Activated T-helper 17 cell treated with anti-CD3 and anti-CD28 coated beads, Interleukin-2, amount 50 U/mL, for 72 hours (primary cell): Measurements from ENCODE around the gene KRR1. TPM values are rescaled to one million over a fixed set of nuclear protein-coding genes. Genes with fewer than 3 reads are reported as not detected.
"Not testable (repeated sequence)": the region's sequence is repeated elsewhere in the genome, so short reads cannot be mapped to it uniquely, and the experiment has no call there.

ENCODE experiments used
- ATAC-seq: fragments of 150-1000 bp; cut with Tn5 transposase; replicated peaks from 2 replicates; pipeline ENCODE4 v1.10.0; 2021; ENCODE audit warnings: mild to moderate bottlenecking, moderate library complexity
- H3K27ac Mint-ChIP-seq: one replicate; pipeline ENCODE4 v1.8.0; 2022; ENCODE audit warnings: mixed read lengths
- H3K27me3 Mint-ChIP-seq: one replicate; pipeline ENCODE4 v1.8.0; 2022; ENCODE audit warnings: mixed read lengths
- H3K36me3 Mint-ChIP-seq: one replicate; pipeline ENCODE4 v1.8.0; 2022; ENCODE audit warnings: low read depth, mild to moderate bottlenecking, mixed read lengths
- H3K4me1 Mint-ChIP-seq: one replicate; pipeline ENCODE4 v1.8.0; 2022; ENCODE audit warnings: mixed read lengths
- H3K4me3 Mint-ChIP-seq: one replicate; pipeline ENCODE4 v1.8.0; 2022; ENCODE audit warnings: mild to moderate bottlenecking, mixed read lengths
- H3K9me3 Mint-ChIP-seq: one replicate; pipeline ENCODE4 v1.8.0; 2022; ENCODE audit warnings: mixed read lengths
- total RNA-seq, 2 donors: library from RNA; stranded (reverse); gene quantifications; one replicate each; pipeline ENCODE4 v1.2.3, GENCODE V29; 2022

Gene KRR1
- total RNA-seq, 2 donors from 2014 or later: 113 to 151 TPM

DNA sequence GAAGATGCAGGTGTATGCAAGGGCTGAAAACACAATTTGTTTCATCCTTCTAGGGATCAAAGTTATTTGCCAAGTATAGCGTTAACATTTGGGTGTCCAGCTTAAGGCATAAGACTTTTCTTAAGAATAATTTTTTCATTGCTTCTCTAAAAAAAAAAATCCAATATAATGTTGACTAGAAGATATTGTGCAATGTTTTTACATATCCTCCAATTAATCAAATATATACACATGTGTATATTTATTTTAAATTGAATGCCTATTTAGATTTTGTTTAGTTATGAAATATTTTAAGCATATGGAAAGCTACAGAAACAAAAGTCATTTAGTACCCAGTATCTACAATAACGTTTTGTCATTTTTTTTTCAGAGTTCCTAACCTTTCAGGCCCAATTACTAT, 28.5 kb upstream of the KRR1 start:
- H3K36me3 Mint-ChIP-seq: no peaks in the 10 kb centered on the region
- ATAC-seq: no peak
- no peaks in the 10 kb centered on the region for H3K9me3 Mint-ChIP-seq
- no peak overlapping the region for H3K4me3 Mint-ChIP-seq
- peaks cover 7% of the 10 kb centered on the region for H3K27me3 Mint-ChIP-seq
- no peak overlapping the region for H3K27ac Mint-ChIP-seq
- H3K4me1 Mint-ChIP-seq: no peaks in the 10 kb centered on the region

DNA sequence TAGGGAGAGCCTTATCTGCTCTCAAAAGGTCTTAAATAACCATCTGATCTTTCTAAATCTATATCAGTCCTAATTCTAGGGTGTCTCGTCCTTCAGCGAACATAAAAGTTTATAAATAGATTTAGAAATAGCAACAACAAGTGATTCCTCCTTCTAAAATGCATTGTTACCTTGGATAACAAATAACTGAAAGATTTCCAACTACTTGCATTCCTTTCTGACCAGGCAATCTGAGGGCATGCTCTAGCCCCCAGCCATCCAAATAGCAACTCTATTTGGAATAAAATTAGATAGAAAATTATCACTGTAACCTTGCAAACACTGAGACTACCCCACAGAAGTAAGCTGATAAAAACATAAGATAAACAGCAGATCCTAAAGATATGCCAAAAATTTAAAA, 21.8 kb upstream of the KRR1 start:
- H3K36me3 Mint-ChIP-seq: no peaks in the 10 kb centered on the region
- no peaks in the 10 kb centered on the region for H3K9me3 Mint-ChIP-seq
- H3K4me3 Mint-ChIP-seq: no peak overlapping the region
- H3K27me3 Mint-ChIP-seq: peaks cover 9% of the 10 kb centered on the region
- no peak for ATAC-seq
- no peak overlapping the region for H3K27ac Mint-ChIP-seq
- no peaks in the 10 kb centered on the region for H3K4me1 Mint-ChIP-seq

DNA sequence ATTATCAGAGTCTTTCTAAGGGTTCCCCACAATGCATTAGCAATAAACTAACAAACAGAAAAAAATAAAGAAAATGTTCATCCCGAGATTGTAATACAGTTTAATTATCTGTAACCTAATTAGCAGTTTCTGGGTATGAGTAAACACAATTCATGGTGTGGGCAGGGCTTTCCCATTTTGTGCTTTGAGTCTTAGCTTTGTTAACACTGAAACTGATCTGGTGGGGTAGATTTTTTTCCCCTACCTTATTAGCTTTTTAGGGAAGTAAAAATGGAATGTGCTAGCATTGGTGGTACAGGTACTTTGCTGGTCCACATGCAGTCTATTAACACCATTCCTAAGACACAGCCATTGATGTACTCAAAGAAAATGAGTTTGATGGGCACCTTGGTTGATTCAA, 18.4 kb upstream of the KRR1 start:
- no peak for ATAC-seq
- H3K4me1 Mint-ChIP-seq: peaks cover 7% of the 10 kb centered on the region
- H3K27me3 Mint-ChIP-seq: peaks cover 20% of the 10 kb centered on the region
- no peaks in the 10 kb centered on the region for H3K36me3 Mint-ChIP-seq
- no peaks in the 10 kb centered on the region for H3K9me3 Mint-ChIP-seq
- no peak overlapping the region for H3K27ac Mint-ChIP-seq
- H3K4me3 Mint-ChIP-seq: no peak overlapping the region

DNA sequence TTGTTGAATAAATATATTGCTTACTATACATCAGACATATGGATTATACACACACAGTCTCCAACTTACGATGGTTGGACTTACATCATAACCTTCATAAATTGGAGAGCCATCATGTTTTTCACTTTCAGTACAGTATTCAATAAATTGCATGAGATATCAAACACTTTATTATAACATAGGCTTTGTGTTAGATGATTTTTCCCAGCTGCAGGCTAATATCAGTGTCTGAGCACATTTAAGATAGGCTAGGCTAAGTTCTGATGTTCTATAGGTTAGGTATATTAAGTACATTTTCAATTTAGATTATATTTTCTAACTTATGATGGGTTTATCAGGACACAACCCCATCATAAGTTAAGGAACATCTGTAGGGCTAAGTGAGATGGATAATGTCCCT, 17.9 kb upstream of the KRR1 start:
- Mint-ChIP-seq H3K36me3 (no peaks in the 10 kb centered on the region), H3K4me3 (no peak overlapping the region), H3K4me1 (peaks cover 7% of the 10 kb centered on the region), H3K27me3 (peaks cover 18% of the 10 kb centered on the region), H3K27ac (no peak overlapping the region), H3K9me3 (no peaks in the 10 kb centered on the region)
- no peak for ATAC-seq

DNA sequence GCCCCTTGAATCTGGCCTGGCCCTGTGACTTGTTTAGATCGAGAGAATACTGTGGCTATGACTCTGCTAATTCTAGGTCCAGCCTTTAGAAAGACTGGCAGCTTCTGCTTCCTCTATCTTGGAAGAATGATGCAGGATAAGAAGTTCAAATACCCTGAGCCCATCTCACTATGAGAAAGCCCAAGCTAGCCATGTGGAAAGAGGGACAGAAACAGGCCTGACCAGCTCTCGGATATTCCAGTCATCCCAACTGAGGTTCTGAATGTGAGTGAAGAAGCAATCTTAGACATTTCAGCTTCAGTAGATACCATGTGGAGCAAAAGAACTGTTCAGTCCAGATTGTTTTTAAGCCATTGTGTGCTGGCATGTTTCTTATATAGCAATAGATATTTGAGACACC, 17.3 kb upstream of the KRR1 start:
- Mint-ChIP-seq H3K27me3 (peaks cover 18% of the 10 kb centered on the region), H3K4me1 (peaks cover 7% of the 10 kb centered on the region), H3K36me3 (no peaks in the 10 kb centered on the region), H3K9me3 (no peaks in the 10 kb centered on the region), H3K27ac (no peak overlapping the region), H3K4me3 (no peak overlapping the region)
- ATAC-seq: no peak

DNA sequence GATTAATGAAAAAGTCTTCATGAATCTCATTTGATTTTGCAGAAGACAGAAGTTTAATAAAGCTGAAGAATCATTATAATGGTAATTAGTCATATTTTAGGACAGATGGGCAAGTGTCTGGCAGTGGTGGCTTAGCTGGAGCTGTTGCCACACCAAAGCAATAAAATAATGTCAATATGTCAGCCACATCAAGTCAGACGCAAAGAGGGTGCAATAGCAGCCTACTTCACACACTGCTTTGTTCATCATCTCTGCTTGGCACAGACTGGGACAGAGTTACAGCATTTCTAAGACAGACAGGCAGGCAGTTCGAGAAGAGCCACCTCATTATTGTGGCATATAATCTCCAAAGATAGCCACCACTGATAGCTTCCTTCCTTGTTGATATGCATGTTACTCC, 16.9 kb upstream of the KRR1 start:
- ATAC-seq: no peak
- H3K4me3 Mint-ChIP-seq: no peak overlapping the region
- H3K36me3 Mint-ChIP-seq: no peaks in the 10 kb centered on the region
- peaks cover 18% of the 10 kb centered on the region for H3K27me3 Mint-ChIP-seq
- H3K4me1 Mint-ChIP-seq: peaks cover 7% of the 10 kb centered on the region
- H3K9me3 Mint-ChIP-seq: no peaks in the 10 kb centered on the region
- H3K27ac Mint-ChIP-seq: no peak overlapping the region

DNA sequence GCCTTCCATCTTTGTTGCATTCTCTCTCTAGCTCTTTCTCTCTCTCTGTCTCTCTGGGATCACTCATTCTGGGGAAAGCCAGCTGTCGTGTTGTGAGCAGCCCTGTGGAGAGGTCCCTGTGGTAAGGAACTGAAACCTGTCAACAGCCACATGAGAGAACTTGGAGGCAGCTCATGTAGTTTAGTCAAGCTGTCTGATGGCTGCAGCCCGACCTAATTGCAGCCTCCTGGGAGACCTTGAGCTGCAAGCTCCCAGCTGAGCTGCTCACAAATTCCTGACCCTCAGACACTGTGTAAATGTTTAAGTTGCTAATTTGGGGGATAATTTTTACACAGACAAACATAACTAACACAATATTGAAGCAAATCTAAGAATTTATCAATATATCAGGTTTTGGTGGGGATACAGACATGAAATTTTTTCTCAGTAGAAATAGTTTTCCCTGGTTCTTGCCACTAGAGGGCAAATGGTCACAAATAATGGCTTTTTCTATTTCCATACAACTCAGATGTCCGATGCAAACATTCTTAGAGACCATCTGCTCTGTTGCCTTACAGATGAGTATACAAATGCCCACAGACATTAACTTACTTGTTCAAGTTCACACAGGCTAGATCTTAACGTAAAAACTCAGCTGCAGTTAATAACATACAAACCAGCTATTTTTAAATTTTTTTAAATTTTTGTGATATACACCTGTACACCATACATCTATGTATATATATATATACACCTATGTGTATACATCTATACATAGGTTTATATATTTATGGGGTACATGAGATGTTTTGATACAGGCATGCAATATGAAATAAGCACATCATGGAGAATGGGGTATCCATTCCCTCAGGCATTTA, 15.5 kb upstream of the KRR1 start:
- Mint-ChIP-seq H3K4me3 (no peak overlapping the region), H3K4me1 (peaks cover 7% of the 10 kb centered on the region), H3K27me3 (peaks cover 24% of the 10 kb centered on the region), H3K27ac (no peak overlapping the region), H3K36me3 (no peaks in the 10 kb centered on the region), H3K9me3 (peaks cover 3% of the 10 kb centered on the region)
- ATAC-seq: peak; percentile 96

DNA sequence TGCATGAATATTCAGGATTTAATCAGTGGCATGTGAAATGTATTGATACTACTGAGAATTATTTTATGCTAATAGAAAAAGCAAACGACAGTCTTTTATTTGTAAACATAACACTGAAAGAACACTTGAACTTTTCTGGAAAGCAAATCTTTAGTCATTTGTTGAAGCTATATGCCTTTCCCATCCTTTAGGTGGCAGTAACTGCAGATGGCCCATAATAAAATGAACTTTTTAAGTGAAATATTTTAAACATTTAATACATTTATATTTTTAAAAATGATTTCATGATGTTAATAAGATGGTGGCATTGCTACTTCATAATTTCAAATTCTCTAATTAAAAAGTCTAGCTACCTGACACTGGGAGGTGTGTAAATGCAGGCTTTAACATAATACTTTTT, 13.9 kb upstream of the KRR1 start:
- Mint-ChIP-seq H3K4me3 (no peak overlapping the region), H3K4me1 (peaks cover 7% of the 10 kb centered on the region), H3K27ac (no peak overlapping the region), H3K36me3 (no peaks in the 10 kb centered on the region), H3K9me3 (peaks cover 3% of the 10 kb centered on the region), H3K27me3 (peaks cover 30% of the 10 kb centered on the region)
- no peak for ATAC-seq

DNA sequence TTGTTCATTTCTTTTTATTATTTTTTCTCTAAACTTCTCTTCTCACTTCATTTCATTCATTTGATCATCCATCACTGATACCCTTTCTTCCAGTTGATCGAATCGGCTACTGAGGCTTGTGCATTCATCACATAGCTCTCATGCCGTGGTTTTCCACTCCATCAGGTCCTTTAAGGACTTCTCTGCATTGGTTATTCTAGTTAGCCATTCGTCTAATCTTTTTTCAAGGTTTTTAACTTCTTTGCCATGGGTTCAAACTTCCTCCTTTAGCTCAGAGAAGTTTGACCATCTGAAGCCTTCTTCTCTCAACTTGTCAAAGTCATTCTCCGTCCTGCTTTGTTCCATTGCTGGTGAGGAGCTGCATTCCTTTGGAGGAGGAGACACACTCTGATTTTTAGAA, 10.7 kb upstream of the KRR1 start:
- not testable (repeated sequence) for H3K27ac Mint-ChIP-seq, ATAC-seq, H3K4me1 Mint-ChIP-seq, H3K36me3 Mint-ChIP-seq, H3K9me3 Mint-ChIP-seq, H3K4me3 Mint-ChIP-seq
- peaks cover 23% of the 10 kb centered on the region for H3K27me3 Mint-ChIP-seq

DNA sequence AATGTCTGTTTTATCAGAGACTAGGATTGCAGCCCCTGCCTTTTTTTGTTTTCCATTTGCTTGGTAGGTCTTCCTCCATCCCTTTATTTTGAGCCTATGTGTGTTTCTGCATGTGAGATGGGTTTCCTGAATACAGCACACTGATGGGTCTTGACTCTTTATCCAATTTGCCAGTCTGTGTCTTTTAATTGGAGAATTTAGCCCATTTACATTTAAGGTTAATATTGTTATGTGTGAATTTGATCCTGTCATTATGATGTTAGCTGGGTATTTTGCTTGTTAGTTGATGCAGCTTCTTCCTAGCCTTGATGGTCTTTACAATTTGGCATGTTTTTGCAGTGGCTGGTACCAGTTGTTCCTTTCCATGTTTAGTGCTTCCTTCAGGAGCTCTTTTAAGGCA, 9.8 kb upstream of the KRR1 start:
- H3K4me1 Mint-ChIP-seq, ATAC-seq, H3K36me3 Mint-ChIP-seq: not testable (repeated sequence)

DNA sequence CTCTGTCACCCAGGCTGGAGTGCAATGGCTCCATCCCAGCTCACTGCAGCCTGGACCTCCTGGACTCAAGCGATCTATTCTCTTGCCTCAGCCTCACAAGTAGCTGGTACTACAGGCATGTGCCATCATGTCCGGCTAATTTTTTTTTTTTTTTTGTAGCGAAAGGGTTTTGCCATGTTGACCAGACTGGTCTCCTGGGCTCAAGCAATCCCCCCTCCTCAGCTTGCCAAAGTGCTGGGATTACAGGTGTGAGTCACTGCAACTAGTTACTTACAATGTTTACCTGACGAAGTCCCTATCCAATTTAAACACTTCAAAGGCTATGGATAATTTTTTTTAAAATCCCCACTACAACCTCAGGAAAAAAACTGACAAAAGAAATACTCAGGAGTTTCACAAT, 1.8 kb downstream of the KRR1 start:
- H3K27me3 Mint-ChIP-seq: no peaks in the 10 kb centered on the region
- peaks cover 22% of the 10 kb centered on the region for H3K4me1 Mint-ChIP-seq
- no peaks in the 10 kb centered on the region for H3K36me3 Mint-ChIP-seq
- peak overlapping the region; percentile 99 for H3K27ac Mint-ChIP-seq
- no peaks in the 10 kb centered on the region for H3K9me3 Mint-ChIP-seq
- H3K4me3 Mint-ChIP-seq: peak overlapping the region; percentile 99
- no peak for ATAC-seq

More for the DNA sequence above, 9.8 kb upstream of the KRR1 start:
- H3K27ac Mint-ChIP-seq, H3K4me3 Mint-ChIP-seq, H3K9me3 Mint-ChIP-seq: not testable (repeated sequence)
- H3K27me3 Mint-ChIP-seq: peaks cover 16% of the 10 kb centered on the region

DNA sequence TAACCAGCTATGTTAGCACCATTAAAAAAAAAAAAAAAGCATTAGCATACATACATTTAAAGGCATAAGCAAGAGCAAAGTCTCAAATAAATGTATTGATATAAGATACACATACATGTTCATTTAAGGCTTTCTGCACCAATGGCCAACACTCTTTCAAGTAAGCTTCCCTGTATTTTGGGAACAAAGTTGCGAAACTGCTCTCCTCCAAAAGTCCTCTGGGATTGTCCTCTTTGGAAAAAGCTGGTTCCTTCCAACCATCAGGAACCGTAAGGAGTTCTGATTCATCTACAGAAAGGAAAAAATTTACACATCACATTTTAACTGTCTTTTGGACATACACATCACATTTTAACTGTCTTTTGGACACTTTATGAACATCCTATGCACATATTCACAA, 3.2 kb downstream of the KRR1 start:
- ATAC-seq: no peak
- Mint-ChIP-seq H3K36me3 (no peaks in the 10 kb centered on the region), H3K27me3 (no peaks in the 10 kb centered on the region), H3K4me1 (peaks cover 22% of the 10 kb centered on the region), H3K9me3 (no peaks in the 10 kb centered on the region), H3K27ac (no peak overlapping the region), H3K4me3 (peak overlapping the region; percentile 99)

DNA sequence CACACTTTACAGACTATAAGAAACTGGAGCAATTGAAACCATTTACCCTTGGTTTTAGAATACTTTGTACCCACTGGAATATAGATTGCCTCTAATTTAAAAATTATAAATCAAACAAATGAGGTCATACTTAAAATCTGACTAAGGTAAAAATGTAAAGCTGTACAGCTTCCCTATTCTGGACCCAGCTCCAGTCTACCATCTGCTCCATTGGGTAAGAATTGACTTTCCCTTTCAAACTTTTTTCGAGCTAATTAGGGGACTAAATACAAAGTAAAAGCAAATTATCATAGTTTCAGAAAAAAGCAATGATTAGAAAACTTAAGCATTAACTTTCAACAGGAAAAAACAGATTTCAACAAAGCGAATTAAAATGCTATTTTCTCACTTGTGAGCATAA, 4.3 kb downstream of the KRR1 start:
- no peaks in the 10 kb centered on the region for H3K9me3 Mint-ChIP-seq

DNA sequence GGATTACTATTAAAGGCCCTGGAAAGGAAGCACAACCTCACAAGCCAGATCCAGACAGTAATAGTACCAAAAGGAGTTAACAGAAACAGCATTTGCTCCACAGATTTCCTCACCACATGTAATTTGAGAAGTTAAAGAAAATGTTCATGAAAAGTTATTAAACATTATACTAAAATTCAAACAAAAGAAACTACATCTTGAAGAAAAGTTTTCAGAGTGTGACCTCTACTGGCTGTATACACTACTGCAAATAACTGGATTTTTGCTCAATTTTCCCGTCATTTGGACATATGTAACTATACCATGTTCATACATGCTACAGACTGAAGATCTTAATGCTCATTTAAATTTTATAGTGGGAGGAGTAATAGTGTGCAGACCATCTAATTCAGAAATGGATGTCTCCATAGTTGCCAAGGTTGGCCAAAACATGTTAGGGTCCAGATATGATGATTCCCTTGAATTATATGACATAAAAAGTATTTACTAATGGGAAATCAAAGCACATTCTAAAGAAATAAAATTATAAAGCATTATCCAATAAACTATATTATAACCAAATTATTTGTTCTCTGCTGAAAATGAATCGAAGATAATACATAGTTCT, 5.6 kb downstream of the KRR1 start:
- H3K27me3 Mint-ChIP-seq: no peaks in the 10 kb centered on the region
- H3K4me1 Mint-ChIP-seq: peaks cover 18% of the 10 kb centered on the region
- H3K27ac Mint-ChIP-seq: peak overlapping the region; percentile 21
- H3K4me3 Mint-ChIP-seq: no peak overlapping the region
- no peaks in the 10 kb centered on the region for H3K9me3 Mint-ChIP-seq
- H3K36me3 Mint-ChIP-seq: no peaks in the 10 kb centered on the region
- ATAC-seq: no peak

More for the DNA sequence above, 4.3 kb downstream of the KRR1 start:
- Mint-ChIP-seq H3K4me1 (peaks cover 22% of the 10 kb centered on the region), H3K4me3 (peak overlapping the region; percentile 99), H3K27ac (peak overlapping the region; percentile 18), H3K36me3 (no peaks in the 10 kb centered on the region), H3K27me3 (no peaks in the 10 kb centered on the region)
- ATAC-seq: no peak

DNA sequence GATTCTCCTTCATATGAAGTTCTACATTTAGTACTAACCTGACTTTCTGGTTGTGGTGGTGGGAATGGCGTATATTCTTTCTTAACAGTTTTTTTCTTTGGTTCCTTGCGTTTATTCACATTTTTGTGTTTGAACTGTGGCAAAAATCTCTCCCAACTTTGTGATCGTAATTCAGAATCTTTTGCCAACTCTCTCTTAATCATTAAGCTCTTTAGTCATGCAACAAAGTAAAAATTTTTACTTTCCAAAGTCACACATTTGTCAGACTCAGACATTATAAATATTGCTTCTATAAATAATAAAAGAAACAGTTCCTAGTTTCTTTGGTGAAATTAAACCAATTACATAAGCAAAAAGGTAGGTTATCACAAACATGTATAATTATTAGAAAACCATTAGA, 7.5 kb downstream of the KRR1 start:
- no peak overlapping the region for H3K27ac Mint-ChIP-seq
- no peak for ATAC-seq
- H3K9me3 Mint-ChIP-seq: no peaks in the 10 kb centered on the region
- no peaks in the 10 kb centered on the region for H3K36me3 Mint-ChIP-seq
- H3K4me3 Mint-ChIP-seq: no peak overlapping the region
- H3K27me3 Mint-ChIP-seq: no peaks in the 10 kb centered on the region
- peaks cover 18% of the 10 kb centered on the region for H3K4me1 Mint-ChIP-seq
